ENCODE measurements around the gene IQUB. TPM values are rescaled to one million over a fixed set of nuclear protein-coding genes. Genes with fewer than 3 reads are reported as not detected.
"Not testable (repeated sequence)": the region's sequence is repeated elsewhere in the genome, so short reads cannot be mapped to it uniquely, and the experiment has no call there.

IQUB gene
- total RNA-seq, 1 experiment from 2014 or later: 0.21 TPM

GRCh38 chr7:123415625-123416024 lies 118.8 kb downstream of the IQUB start:
- no peak for DNase-seq
- Mint-ChIP-seq H3K4me1 (ENCODE audit: low read depth, unreplicated experiment) (no peaks in the 10 kb centered on the region), H3K36me3 (ENCODE audit: insufficient read depth, unreplicated experiment) (no peaks in the 10 kb centered on the region), H3K27me3 (ENCODE audit: unreplicated experiment) (no peaks in the 10 kb centered on the region), H3K4me3 (ENCODE audit: low read depth, unreplicated experiment) (no peak overlapping the region), H3K9me3 (ENCODE audit: low read depth, unreplicated experiment) (peaks cover 5% of the 10 kb centered on the region), H3K27ac (ENCODE audit: unreplicated experiment) (no peak overlapping the region)
- BruUV-seq (replicated peaks): no TSS peak
- CTCF ChIA-PET: interaction anchor here (1.0 kb wide), 1 partner anchor 9 kb away, joined by 4 read pairs; no protein-coding TSS in a partner anchor
- TF ChIP-seq CTCF (IDR thresholded peaks at IDR 0.05; ENCODE audit: unreplicated experiment): no peak
- intact Hi-C loops (cut with micrococcal nuclease; ENCODE audit: unreplicated experiment): no loop called here

GRCh38 chr7:123410273-123410904 lies 124.0 kb downstream of the IQUB start:
- peaks cover 2% of the 10 kb centered on the region for H3K9me3 Mint-ChIP-seq (ENCODE audit: low read depth, unreplicated experiment)
- no peaks in the 10 kb centered on the region for H3K4me1 Mint-ChIP-seq (ENCODE audit: low read depth, unreplicated experiment)
- H3K36me3 Mint-ChIP-seq (ENCODE audit: insufficient read depth, unreplicated experiment): no peaks in the 10 kb centered on the region
- H3K27me3 Mint-ChIP-seq (ENCODE audit: unreplicated experiment): no peaks in the 10 kb centered on the region
- CTCF ChIA-PET: no interaction called here
- H3K4me3 Mint-ChIP-seq (ENCODE audit: low read depth, unreplicated experiment): no peak overlapping the region
- no peak for DNase-seq
- no peak for TF ChIP-seq CTCF (IDR thresholded peaks at IDR 0.05; ENCODE audit: unreplicated experiment)
- intact Hi-C loops (cut with micrococcal nuclease; ENCODE audit: unreplicated experiment): no loop called here
- H3K27ac Mint-ChIP-seq (ENCODE audit: unreplicated experiment): no peak overlapping the region
- no TSS peak for BruUV-seq (replicated peaks)

- BruUV-seq (replicated peaks); CTCF ChIA-PET; H3K27me3 Mint-ChIP-seq (ENCODE audit: unreplicated experiment); intact Hi-C loops (cut with micrococcal nuclease; ENCODE audit: unreplicated experiment); DNase-seq; H3K4me3 Mint-ChIP-seq (ENCODE audit: low read depth, unreplicated experiment); H3K27ac Mint-ChIP-seq (ENCODE audit: unreplicated experiment); H3K4me1 Mint-ChIP-seq (ENCODE audit: low read depth, unreplicated experiment); H3K36me3 Mint-ChIP-seq (ENCODE audit: insufficient read depth, unreplicated experiment); H3K9me3 Mint-ChIP-seq (ENCODE audit: low read depth, unreplicated experiment): not testable (repeated sequence)
Measured at GRCh38 chr7:123407951-123408350, 126.4 kb downstream of the IQUB start.

Other genes starting within 250 kb of the IQUB start
- 69.8 and 75.1 TPM in 2 replicates for gene NDUFA5, start 23.2 kb upstream of the IQUB start, total RNA-seq (2022)
- gene ASB15, start 67.2 kb upstream of the IQUB start, total RNA-seq (2022): not detected in 2 replicates
- gene LMOD2, start 121.3 kb upstream of the IQUB start, total RNA-seq (2022): not detected in 2 replicates
- gene WASL, start 214.4 kb upstream of the IQUB start, total RNA-seq (2022): 33.2 and 37.5 TPM in 2 replicates

Data from Calu3 (cell line).